CD1c-positive myeloid dendritic cell (primary cell): Measurements from ENCODE around the gene PSMA5.

Source experiments
- DNase-seq: peaks from one replicate; pipeline ENCODE4 v3.0.0-alpha.2; 2016; ENCODE audit errors: extremely low spot score

Gene PSMA5

GRCh38 chr1:109367626-109368025, 58.6 kb downstream of the PSMA5 start:
- DNase-seq = peak; percentile 65

- no peak for DNase-seq
Measured at GRCh38 chr1:109365642-109366204, 60.5 kb downstream of the PSMA5 start.

DNA sequence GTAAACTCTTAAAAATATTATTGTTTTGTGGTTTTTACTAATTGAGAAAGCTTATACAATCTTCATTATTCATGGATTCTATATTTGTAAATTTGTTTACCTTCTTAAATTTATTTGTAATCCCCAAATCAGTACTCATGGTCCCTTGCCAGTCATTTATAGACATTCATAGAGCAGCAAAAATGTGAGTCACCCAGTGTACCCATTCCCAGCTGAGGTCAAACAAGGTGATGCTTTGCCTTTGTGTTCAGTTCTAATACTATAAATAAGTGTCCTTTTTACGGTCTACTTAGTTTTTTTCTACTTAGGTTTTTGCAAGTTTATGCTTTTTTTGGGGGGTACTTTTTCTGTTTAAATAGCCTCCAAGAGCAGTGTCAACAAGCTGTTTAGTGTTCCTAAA, 64.6 kb downstream of the PSMA5 start:
- DNase-seq = no peak

GRCh38 chr1:109361069-109361468, 65.2 kb downstream of the PSMA5 start:
- DNase-seq = peak; percentile 45

GRCh38 chr1:109357616-109358015, 68.6 kb downstream of the PSMA5 start:
- no peak for DNase-seq

GRCh38 chr1:109356915-109357314, 69.3 kb downstream of the PSMA5 start:
- no peak for DNase-seq

GRCh38 chr1:109356505-109356904, 69.7 kb downstream of the PSMA5 start:
- DNase-seq = no peak

GRCh38 chr1:109354929-109355328, 71.3 kb downstream of the PSMA5 start:
- no peak for DNase-seq

GRCh38 chr1:109351457-109351856, 74.8 kb downstream of the PSMA5 start:
- DNase-seq = no peak

DNA sequence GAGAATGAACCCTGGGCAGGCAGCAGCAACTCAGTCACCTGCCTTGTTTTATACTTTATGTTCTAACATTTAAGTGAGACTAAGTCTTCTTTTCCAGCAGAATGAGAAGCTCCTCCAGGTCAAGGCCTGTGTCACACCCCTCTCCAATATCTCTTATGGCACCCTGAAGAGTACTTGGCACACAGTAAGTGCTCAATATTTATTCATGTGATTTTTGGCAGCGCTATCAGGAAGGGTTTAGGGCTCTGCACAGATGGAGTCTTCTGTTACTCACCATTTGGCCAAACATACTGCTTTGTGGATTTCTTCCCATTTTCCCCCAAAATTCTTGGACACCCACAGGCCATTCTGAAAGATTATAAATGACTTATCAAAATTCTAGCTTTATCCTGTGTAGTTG, 75.6 kb downstream of the PSMA5 start:
- DNase-seq = no peak

- no peak for DNase-seq
Measured at GRCh38 chr1:109350182-109350581, 76.1 kb downstream of the PSMA5 start.
